Heart left ventricle (tissue), 13 donors: ENCODE measurements around the gene TAPT1.

Experiments used
- CTCF ChIP-seq, 12 donors: fragments of 200-600 bp; sonication (generic) in 4 of 12; IDR thresholded peaks; one replicate each; pipeline versions ENCODE4 v1.5.0 to v1.8.0; 2018 to 2022; ENCODE audit warnings: antibody characterized with exemption in 12 of 12, mild to moderate bottlenecking in 5 of 12
- POLR2A ChIP-seq, 2 donors: fragments of 450-650 bp; IDR thresholded peaks; one replicate each; pipeline ENCODE4 v1.6.1; 2017; ENCODE audit warnings: antibody characterized with exemption in 2 of 2, mild to moderate bottlenecking in 2 of 2, moderate library complexity in 2 of 2
- donor health status: ischemic (EF 13 %, LVEDD 7.1; RV severe dilation, severe dysfunction).
- donor health status: DM: no; HTN: yes; CAD: no.
- donor health status: DM: no; HTN: no; CAD: no.
- donor health status: ischemic (EF 25% LVEDD 6.9; RV normal size, moderate dysfunction).
- donor health status: ischemic (EF 25% LVEDD 5.7; RV mildly dilated, moderate dysfunction).
- donor health status: ischemic (EF 35%, LVEDD 5.7; RV mildly dilated, moderate dysfunction).
- donor health status: nonischemic (EF 11% LVEDD 7.7; RV severe dilation, severe dysfunction).
- donor health status: DM: yes; HTN: yes; CAD: no.
- donor health status: PGD.
- donor health status: ischemic (EF 29% LVEDD 5.4; RV normal size, mild dysfunction).
- donor health status: nonischemic (EF 23%, LVEDD 6.1; RV moderate dilation, normal function).

DNA sequence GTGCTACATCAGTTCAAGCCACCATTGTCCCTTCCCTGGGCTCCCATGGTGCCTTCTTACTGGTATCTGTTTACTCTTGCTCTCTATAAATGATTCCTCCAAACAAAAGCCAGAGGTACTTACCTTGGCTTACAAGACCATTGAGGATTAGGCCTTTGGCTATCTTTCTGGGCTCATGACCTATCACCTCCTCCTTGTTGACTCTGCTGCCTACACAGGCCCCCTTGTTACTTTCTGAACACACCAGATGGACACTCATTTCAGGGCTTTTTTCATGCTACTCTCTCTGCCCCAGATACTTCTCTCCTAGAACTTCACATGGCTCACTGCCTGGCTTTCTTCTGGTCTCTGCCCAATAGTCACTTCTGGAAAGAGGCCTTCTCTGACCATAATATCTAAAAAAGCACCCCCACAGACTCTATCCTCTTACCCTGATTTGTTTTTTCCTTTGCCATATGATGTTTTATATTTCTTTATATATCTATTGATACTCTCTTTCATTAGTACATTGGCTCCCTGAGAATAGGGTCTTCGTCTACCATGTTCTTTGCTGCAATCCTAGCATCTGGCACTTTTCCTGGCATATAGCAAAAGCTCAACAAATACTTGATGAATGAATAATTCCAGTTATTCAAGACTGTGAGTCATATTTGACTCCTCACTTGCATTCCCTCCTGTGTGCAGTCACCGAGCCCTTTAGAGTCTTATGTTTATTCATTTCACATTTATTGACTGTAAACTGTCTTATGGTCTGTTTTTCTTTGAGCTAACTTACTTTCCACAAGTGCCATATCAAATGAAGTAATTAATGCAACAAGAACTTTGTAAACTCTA lies 27.1 kb upstream of the TAPT1 start:
- TF ChIP-seq CTCF (IDR thresholded peaks at IDR 0.05) (no peak), POLR2A (IDR thresholded peaks at IDR 0.05) (no peak)
